HepG2 (cell line): Measurements from ENCODE around the gene TSHZ2. TPM values are rescaled to one million over a fixed set of nuclear protein-coding genes. Genes with fewer than 3 reads are reported as not detected.
A peak's percentile ranks its signal among the peaks of the same experiment; 100 is the strongest.

Experiments
- ARID4A ChIP-seq: sonication (generic); formaldehyde crosslinking; IDR thresholded peaks from 2 replicates; pipeline ENCODE4 v1.5.0; 2020; ENCODE audit warnings: mild to moderate bottlenecking, missing genetic modification reagents, borderline replicate concordance
- CBX2 ChIP-seq, 2 experiments: fragments of 200-600 bp in 1 of 2; sonication (generic); formaldehyde crosslinking in 1 of 2; IDR thresholded peaks; 2 replicates each; pipeline versions ENCODE4 v1.7.0 to v1.8.1; 2018 to 2022; ENCODE audit warnings: low read depth in 2 of 2, low read length in 1 of 2, mild to moderate bottlenecking in 1 of 2, missing genetic modification reagents in 1 of 2
- CHCHD3 ChIP-seq: sonication (generic); formaldehyde crosslinking; IDR thresholded peaks from 2 replicates; pipeline ENCODE4 v1.8.0; 2022; ENCODE audit warnings: mild to moderate bottlenecking, missing genetic modification reagents, moderate library complexity
- CREB3 ChIP-seq: sonication (generic); formaldehyde crosslinking; IDR thresholded peaks from 2 replicates; pipeline ENCODE4 v1.5.0; 2020; ENCODE audit warnings: missing genetic modification reagents
- DNMT3B ChIP-seq: conservative IDR thresholded peaks from 2 replicates; pipeline ENCODE4 v1.6.1; 2016; ENCODE audit warnings: missing biosample characterization, control low read depth
- HCFC1 ChIP-seq: fragments of 150-350 bp; IDR thresholded peaks from 2 replicates; pipeline ENCODE4 v1.6.1; 2014; ENCODE audit warnings: low read depth, low read length
- KDM3A ChIP-seq: IDR thresholded peaks from 2 replicates; pipeline ENCODE4 v1.6.1; 2018; ENCODE audit warnings: low read depth, missing compliant biosample characterization
- NONO ChIP-seq, 2 experiments: fragments of 450-650 bp in 1 of 2; sonication (generic) in 1 of 2; formaldehyde crosslinking in 1 of 2; IDR thresholded peaks in 1 of 2; conservative IDR thresholded peaks in 1 of 2; 2 replicates each; pipeline versions ENCODE4 v1.6.1 to v1.8.0; 2017 to 2022; ENCODE audit warnings: mild to moderate bottlenecking in 1 of 2, missing genetic modification reagents in 1 of 2, moderate library complexity in 1 of 2
- NR2F2 ChIP-seq: IDR thresholded peaks from 2 replicates; pipeline ENCODE4 v1.6.1; 2012; ENCODE audit warnings: low read depth, inconsistent platforms, borderline replicate concordance
- PHF20 ChIP-seq: sonication (generic); formaldehyde crosslinking; IDR thresholded peaks from 2 replicates; pipeline ENCODE4 v1.5.0; 2020; ENCODE audit warnings: mild to moderate bottlenecking, missing genetic modification reagents
- PTBP1 ChIP-seq: fragments of 200-400 bp; formaldehyde crosslinking; IDR thresholded peaks from 2 replicates; pipeline ENCODE4 v1.6.1; 2018; ENCODE audit warnings: low read length, low read depth; ENCODE audit not compliant: poor library complexity, severe bottlenecking
- TRIM22 ChIP-seq: fragments of 450-650 bp; IDR thresholded peaks from 2 replicates; pipeline ENCODE4 v1.6.1; 2017
- ZC3H13 ChIP-seq: sonication (generic); formaldehyde crosslinking; IDR thresholded peaks from 2 replicates; pipeline ENCODE4 v1.8.1; 2023; ENCODE audit warnings: mild to moderate bottlenecking, missing genetic modification reagents, moderate library complexity
- ZNF207 ChIP-seq: fragments of 450-650 bp; IDR thresholded peaks from 2 replicates; pipeline ENCODE4 v1.6.1; 2016; ENCODE audit warnings: antibody characterized with exemption, borderline replicate concordance
- ZNF280B ChIP-seq: sonication (generic); formaldehyde crosslinking; IDR thresholded peaks from 2 replicates; pipeline ENCODE4 v1.5.0; 2020; ENCODE audit warnings: missing genetic modification reagents, mild to moderate bottlenecking, borderline replicate concordance
- ZNF354B ChIP-seq: sonication (generic); formaldehyde crosslinking; IDR thresholded peaks from 2 replicates; pipeline ENCODE4 v1.8.0; 2022; ENCODE audit warnings: mild to moderate bottlenecking, missing genetic modification reagents
- ZNF451 ChIP-seq: sonication (generic); formaldehyde crosslinking; IDR thresholded peaks from 2 replicates; pipeline ENCODE4 v1.5.0; 2020; ENCODE audit warnings: mild to moderate bottlenecking, missing genetic modification reagents
- ZSCAN31 ChIP-seq: sonication (generic); formaldehyde crosslinking; IDR thresholded peaks from 2 replicates; pipeline ENCODE4 v1.5.0; 2020; ENCODE audit warnings: low read depth, mild to moderate bottlenecking, missing genetic modification reagents
- polyA plus RNA-seq, 8 experiments: library from polyadenylated mRNA; depleted of rRNA in 3 of 8; stranded (reverse) in 7 of 8; unstranded in 1 of 8; fragments of >200 nt; fragmentation: Illumina TruSeq in 4 of 8; extraction: Trizol in 4 of 8; gene quantifications; 2 replicates each; pipeline versions ENCODE4 v1.2.1 to v1.2.3, GENCODE V29; 2011 to 2016; ENCODE audit warnings: low read depth in 4 of 8, missing spikeins in 1 of 8, mixed read lengths in 1 of 8; ENCODE audit not compliant: insufficient read depth in 1 of 8
- total RNA-seq, 5 experiments: library from RNA; depleted of rRNA; stranded (reverse); fragments of >200 nt; fragmentation: Illumina TruSeq; extraction: Trizol; gene quantifications; 2 replicates each; pipeline ENCODE4 v1.2.3, GENCODE V29; 2016; ENCODE audit warnings: low read depth in 1 of 5

The TSHZ2 gene
- total and polyA plus RNA-seq, 2 of the 13 experiments (the other 11 are each of a cell fraction or from before 2014, with no cell fraction given), result 0.01 TPM; not detected in 1

GRCh38 chr20:53216856-53217576 is 244.9 kb downstream of the TSHZ2 start (continued):
- no peak for TF ChIP-seq TRIM22
- TF ChIP-seq ZC3H13 (CRISPR knock-in tag), result no peak
- TF ChIP-seq HCFC1, result no peak
- TF ChIP-seq CREB3 (CRISPR knock-in tag), result no peak
- TF ChIP-seq KDM3A (CRISPR knock-in tag), result peak; percentile 65; the same call in 1 of the 2 replicates
- TF ChIP-seq ARID4A, result no peak
- no peak for TF ChIP-seq CBX2 (IDR thresholded peaks at IDR 0.05; ENCODE audit: low read depth, low read length)
- no peak for TF ChIP-seq CBX2 (CRISPR knock-in tag; IDR thresholded peaks at IDR 0.05; ENCODE audit: low read depth)
- TF ChIP-seq PTBP1, result no peak
- no peak for TF ChIP-seq NR2F2
- TF ChIP-seq DNMT3B (CRISPR knock-in tag), result no peak
- TF ChIP-seq ZNF354B, result no peak
- TF ChIP-seq ZNF451 (CRISPR knock-in tag), result no peak
- no peak for TF ChIP-seq ZSCAN31
- no peak for TF ChIP-seq ZNF207
- no peak; the same call in 1 of the 2 replicates for TF ChIP-seq PHF20 (CRISPR knock-in tag)
- no peak for TF ChIP-seq NONO (IDR thresholded peaks at IDR 0.05)
- 0 out of 2 replicates have a peak, but pooled peaks have one; percentile 39 for TF ChIP-seq NONO (CRISPR knock-in tag; conservative IDR thresholded peaks at IDR 0.05)
- TF ChIP-seq CHCHD3 (CRISPR knock-in tag), result no peak
- no peak for TF ChIP-seq ZNF280B (CRISPR knock-in tag)
